ENCODE data around the gene GPR142.

GPR142 gene

GRCh38 chr17:74367206-74367605 is at the start of gene GPR142:
GPR142 (plus strand) TSS chr17:74367506; CDS start chr17:74369541, 2,035 bp downstream.
- DNase-seq, result no peak

DNA sequence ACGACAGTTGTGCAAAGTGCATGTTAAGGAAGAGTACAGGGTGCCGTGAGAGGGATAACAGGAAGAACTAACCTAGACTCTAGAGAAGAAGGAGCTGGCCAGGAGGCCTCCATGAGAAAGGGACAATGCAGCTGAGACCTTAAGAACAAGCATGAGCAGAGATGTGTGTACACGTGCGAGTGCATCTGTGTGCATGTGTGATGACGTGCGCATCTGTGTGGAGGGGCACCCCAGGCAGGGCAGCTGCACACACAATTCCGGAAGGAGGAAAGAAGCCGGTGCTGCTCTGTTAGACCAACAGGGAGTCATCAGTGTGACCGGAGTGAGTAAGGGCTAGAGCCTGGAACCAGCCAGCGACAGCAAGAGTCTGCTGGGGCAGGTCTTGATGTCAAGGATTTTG is 48.9 kb upstream of the GPR142 start:
- no peak for DNase-seq

GRCh38 chr17:74324521-74324920 is 42.8 kb upstream of the GPR142 start:
- DNase-seq, result no peak

- DNase-seq, result no peak
Measured at GRCh38 chr17:74325376-74325742, 41.9 kb upstream of the GPR142 start.

GRCh38 chr17:74325743-74326379 is 41.4 kb upstream of the GPR142 start, which contains the start of gene KIF19:
KIF19 (plus strand) TSS chr17:74326226; CDS start chr17:74326350, 124 bp downstream.
- DNase-seq, result peak; percentile 74

DNA sequence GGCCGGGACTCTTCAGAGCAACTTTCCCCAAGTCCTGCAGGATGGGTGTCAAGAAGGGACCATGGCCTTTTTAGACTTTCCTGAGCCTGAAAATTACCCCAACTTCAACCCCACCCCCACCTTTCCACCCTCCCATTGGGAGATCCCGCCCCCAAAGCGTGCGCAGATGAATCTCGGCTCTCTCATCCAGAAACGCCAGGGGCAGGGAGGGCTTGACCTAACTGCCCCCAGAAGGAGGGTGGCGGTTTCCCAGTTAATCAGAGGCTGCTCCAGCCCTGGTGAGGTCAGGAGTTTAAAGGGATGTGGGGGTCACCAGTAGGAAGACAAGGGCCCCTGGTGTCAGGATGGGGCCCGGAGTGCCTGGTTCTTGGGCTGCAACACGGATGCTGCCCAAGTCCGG is 40.8 kb upstream of the GPR142 start:
- DNase-seq, result no peak

GRCh38 chr17:74328487-74328886 is 38.8 kb upstream of the GPR142 start:
- DNase-seq, result no peak

DNA sequence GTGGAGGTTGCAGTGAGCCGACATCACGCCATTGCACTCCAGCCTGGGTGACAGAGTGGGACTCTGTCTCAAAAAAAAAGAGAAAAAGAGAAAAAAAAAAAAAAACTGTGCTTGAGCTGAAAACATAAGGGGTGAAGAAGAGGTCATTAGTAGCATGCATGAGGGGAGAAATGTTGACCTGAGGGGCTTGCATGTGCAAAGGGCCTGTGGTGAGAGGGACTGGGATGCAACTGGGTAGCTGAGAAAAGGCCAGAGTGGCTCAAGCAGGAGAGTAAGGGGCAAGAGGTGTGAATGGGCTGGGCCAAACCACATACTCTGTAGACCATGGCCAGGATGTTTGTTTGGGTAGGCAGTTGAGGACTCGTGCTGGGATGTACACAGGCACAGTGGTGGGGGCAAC is 37.9 kb upstream of the GPR142 start:
- DNase-seq, result no peak

DNA sequence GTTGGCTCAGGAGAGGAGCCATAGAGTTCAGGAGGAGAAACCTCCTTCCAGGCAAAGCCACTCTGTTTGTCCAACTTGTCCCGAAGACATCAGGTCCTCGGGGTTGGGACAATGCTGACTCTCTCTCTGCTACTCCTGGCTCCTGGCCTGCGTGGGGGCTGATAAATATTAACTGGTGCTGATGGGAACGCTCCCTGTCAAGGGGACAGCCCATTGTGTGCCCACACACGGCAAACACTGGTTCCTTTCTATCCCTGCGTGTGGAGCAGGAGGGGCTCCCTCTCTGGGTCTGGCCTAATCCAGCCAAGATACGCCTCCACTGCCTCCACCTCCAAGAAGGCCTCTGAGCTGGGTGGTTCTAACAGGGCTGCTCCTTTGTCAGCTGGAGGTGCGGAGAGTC is 36.9 kb upstream of the GPR142 start:
- no peak for DNase-seq

- DNase-seq, result peak; percentile 70
Measured at GRCh38 chr17:74332017-74332650, 35.2 kb upstream of the GPR142 start.

- peak; percentile 97 for DNase-seq
Measured at GRCh38 chr17:74332763-74333283, 34.5 kb upstream of the GPR142 start.

GRCh38 chr17:74334393-74335039 is 32.8 kb upstream of the GPR142 start:
- no peak for DNase-seq

DNA sequence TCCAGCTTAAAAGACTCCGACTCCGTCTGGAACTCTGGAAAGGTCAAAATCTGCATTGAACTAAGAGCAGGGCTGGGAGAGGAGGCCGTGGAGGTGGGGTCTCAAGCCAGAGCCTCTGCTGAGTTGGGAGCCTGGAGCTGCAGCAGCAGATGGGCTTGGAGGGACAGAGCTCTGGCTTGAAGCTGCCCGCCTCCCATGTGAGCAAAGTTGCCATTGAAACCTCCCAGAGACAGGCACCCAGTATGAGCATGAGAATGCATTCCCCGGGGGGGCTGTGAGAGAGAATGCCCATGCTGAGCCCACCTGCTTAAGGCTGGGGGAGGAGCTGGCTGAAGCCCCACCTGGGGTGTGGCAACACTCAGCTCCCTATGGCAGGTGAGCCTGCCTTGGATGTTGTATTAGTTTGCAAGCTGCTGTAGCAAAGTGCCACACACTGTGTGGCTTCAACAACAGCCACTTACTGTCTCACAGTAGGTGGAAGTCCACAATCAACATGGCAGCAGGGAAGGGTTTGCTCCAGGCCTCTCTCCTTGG is 31.7 kb upstream of the GPR142 start:
- DNase-seq, result no peak

DNA sequence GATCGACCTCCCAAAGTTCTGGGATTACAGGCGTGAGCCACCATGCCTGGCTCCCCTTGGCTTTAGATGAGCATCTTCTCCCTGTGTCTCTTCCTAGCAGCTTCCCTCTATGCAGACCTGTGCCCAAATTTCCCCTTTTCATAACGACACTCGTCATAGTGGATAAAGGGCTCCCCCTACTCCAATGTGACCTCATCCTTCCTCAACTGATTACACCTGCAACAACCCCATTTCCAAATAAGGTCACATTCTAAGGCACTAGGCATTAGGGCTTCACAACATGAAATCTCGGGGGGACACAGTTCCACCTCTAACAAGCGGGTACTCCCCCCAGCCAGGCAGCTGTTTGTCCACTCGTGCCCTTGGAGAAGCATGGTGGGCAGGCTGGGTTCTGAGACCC is 31.0 kb upstream of the GPR142 start:
- DNase-seq, result no peak

DNA sequence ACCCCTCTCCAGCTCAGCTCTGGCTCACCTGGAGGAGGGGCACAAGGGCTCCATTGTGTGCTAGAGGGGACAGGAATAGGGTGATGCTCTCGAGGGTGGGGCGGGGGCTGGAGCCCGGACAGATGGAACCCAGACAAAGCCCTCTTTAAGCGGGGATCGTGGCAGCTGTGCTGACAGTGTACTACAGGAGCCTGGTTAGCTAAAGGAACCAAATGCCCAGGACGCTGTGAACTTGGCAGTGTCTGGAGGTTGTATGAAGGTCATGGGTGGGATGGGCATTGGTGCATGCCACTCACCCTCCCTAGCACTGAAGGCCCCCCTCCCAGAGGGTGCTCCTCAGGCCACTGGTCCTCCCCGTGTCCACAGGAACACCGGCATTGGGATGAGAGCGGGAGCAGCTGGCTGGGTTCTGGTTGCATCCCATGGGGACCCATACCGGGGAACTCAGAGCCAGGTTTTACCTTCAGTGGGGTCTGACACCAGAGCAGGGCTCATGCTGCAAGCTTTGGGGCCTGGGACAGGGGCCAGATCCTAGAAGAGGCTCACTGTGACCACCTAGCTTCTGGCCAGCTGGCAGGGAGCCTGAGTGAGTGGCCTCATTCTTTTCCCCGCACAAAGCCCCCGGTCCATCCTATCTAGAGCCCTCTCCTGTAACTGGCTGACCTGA is 29.3 kb upstream of the GPR142 start:
- no peak for DNase-seq

GRCh38 chr17:74339537-74340195 is 27.6 kb upstream of the GPR142 start:
- DNase-seq, result peak; percentile 52

GRCh38 chr17:74340470-74341023 is 26.8 kb upstream of the GPR142 start:
- DNase-seq, result no peak

- no peak for DNase-seq
Measured at GRCh38 chr17:74342224-74342623, 25.1 kb upstream of the GPR142 start.

DNA sequence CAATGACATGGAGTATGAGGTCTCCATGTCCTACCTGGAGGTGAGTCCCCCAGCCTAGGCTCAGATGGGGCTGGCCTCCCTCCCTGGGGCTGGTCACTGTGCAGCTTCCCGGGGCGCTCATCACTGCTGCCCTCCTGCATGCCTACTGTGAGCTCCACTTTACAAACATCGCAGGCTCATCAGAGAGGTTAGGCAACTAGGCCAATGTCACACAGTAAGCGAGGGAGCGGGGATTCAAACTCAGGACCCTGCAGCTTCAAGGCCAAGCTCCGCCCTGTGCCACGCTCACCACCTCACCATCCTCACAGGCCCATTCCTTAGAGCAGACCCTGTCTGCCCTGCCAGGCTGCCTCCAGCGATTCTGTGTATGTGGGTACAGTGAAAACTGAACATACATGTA is 24.2 kb upstream of the GPR142 start:
- DNase-seq, result no peak

GRCh38 chr17:74343526-74344284 is 23.6 kb upstream of the GPR142 start:
- DNase-seq, result no peak

DNA sequence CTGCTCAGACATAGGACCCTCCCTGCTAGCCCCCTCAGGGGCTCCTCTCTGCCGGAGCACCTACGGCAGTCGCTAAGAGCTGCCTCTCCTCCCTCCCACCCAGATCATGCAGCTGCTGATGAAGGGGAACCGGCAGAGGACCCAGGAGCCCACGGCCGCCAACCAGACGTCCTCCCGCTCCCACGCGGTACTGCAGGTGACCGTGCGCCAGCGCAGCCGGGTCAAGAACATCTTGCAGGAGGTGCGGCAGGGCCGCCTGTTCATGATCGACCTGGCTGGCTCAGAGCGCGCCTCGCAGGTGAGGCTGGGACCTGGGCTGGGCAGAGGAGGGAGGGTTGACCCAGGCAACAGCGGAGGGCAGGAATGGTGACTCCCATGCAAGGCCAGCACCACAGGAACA is 22.6 kb upstream of the GPR142 start:
- no peak for DNase-seq

Measured in NCI-H510A (cell line).